PFSK-1 (cell line): ENCODE results near the gene DMBT1.

Experiments used
- FOXP2 ChIP-seq: optimal IDR thresholded peaks from 2 replicates; pipeline ENCODE3; 2011; ENCODE audit warnings: borderline replicate concordance, control low read depth, inconsistent platforms; ENCODE audit not compliant: insufficient read depth; ENCODE audit errors: extremely low read length, extremely low read depth
- POLR2AphosphoS5 ChIP-seq: IDR thresholded peaks from 2 replicates; pipeline ENCODE4 v1.6.1; 2012; ENCODE audit warnings: low read depth, mild to moderate bottlenecking, control low read depth, low read length, moderate library complexity
- TAF1 ChIP-seq: IDR thresholded peaks from 2 replicates; pipeline ENCODE4 v1.6.1; 2012; ENCODE audit warnings: low read length, control low read depth, borderline replicate concordance; ENCODE audit not compliant: insufficient read depth

DNA sequence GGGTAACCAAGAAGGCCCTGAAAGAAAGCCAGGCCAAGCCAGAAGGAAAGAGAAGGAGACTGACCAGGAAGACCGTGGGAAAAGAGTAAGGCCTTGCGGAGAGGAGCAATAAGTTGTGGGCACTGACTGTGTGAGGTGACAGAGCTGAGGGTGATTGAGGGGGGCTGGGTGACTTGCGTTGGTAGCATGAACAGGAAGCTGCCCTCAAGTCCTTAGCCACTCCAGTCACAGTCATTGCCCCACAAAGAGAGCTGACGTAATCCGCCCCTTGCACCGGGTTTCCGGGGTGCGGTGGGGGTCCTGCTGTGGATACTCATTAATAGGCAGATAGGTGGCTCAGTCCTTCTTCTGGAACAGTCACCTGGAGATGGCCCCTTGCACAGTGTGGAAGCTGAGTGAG, 16.1 kb upstream of the DMBT1 start:
- TF ChIP-seq TAF1, result no peak
- no peak for TF ChIP-seq POLR2AphosphoS5
- TF ChIP-seq FOXP2, result no peak
